Measurements from ENCODE around the gene NCL. TPM values are rescaled to one million over a fixed set of nuclear protein-coding genes. Genes with fewer than 3 reads are reported as not detected.

The NCL gene
- total and polyA plus RNA-seq, 2 of the 4 experiments (the other 2 are of a cell fraction): 267 to 289 TPM

DNA sequence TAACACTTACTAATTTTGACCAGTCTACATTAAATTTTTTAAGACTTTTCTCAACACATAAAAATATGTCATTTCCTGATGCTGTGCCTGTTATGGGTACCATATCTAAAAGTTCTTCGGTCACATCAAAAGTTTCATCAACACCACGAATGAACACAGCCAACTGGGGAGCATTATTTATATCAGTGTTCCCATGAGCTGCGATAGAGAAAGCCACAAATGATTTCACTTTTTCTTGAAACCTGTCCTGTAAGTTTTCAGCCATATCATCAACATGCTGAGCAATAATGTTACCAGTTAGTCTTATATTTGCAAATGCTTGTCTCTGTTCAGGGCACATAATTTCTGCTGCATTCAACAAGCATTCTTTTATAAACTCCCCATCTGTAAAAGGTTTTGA lies 30.4 kb upstream of the NCL start:
- H2AK5ac ChIP-seq (ENCODE audit: low read depth, low read length): no peak overlapping the region
- WGBS, 2 experiments (ENCODE audit: extremely low coverage in 2 of 2, insufficient read length in 1 of 2): 78% methylated on average over 3 of the region's 3 CpGs; no CpG with 5 or more reads in 1 of the 2 experiments
- no peak overlapping the region for H3K4ac ChIP-seq (ENCODE audit: low read depth, low read length)
- no peaks in the 10 kb centered on the region for H3K36me3 ChIP-seq (ENCODE audit: control insufficient read depth, insufficient read depth, low read length)
- in situ Hi-C loops (cut with MboI; ENCODE audit: low sequenced_read_pairs) (no loop called here), intact Hi-C loops (cut with micrococcal nuclease) (no loop called here), dilution Hi-C loops (cut with HindIII; ENCODE audit: low sequenced_read_pairs, unreplicated experiment) (no loop called here)
- BruUV-seq (replicated peaks): no TSS peak
- no peak overlapping the region for H2BK20ac ChIP-seq (ENCODE audit: low read depth, low read length)
- H3K23ac ChIP-seq (ENCODE audit: low read depth, low read length): no peak overlapping the region
- no peak overlapping the region for H4K5ac ChIP-seq (ENCODE audit: low read depth, low read length)
- H2AK9ac ChIP-seq (replicated peaks; ENCODE audit: low read depth, low read length, poor library complexity): no peak overlapping the region
- H3K18ac ChIP-seq (ENCODE audit: low read depth, low read length): no peak overlapping the region
- H3K9ac ChIP-seq (ENCODE audit: low read depth, low read length): no peak overlapping the region
- H2BK120ac ChIP-seq (ENCODE audit: low read depth, low read length): no peak overlapping the region
- DNase-seq (no peak), ATAC-seq (ENCODE audit: low read depth) (no peak)
- ChIA-PET CTCF (no interaction called here), POLR2A (ENCODE audit: unreplicated experiment) (no interaction called here)
- H2AFZ ChIP-seq (replicated peaks; ENCODE audit: low read length, poor library complexity): no peak overlapping the region
- no peaks in the 10 kb centered on the region for H3K9me1 ChIP-seq (ENCODE audit: insufficient read depth, low read length)
- no peak overlapping the region for H3K4me3 ChIP-seq (ENCODE audit: insufficient read depth, low read depth, low read length)
- no peaks in the 10 kb centered on the region for H3K4me1 ChIP-seq (ENCODE audit: control insufficient read depth, insufficient read depth, low read length)
- no peak overlapping the region for H3K27ac ChIP-seq (ENCODE audit: insufficient read depth, low read length)
- no peak for TF ChIP-seq RCOR1 (IDR thresholded peaks at IDR 0.05; ENCODE audit: insufficient replicate concordance, low read length)
- TF ChIP-seq MXI1 (IDR thresholded peaks at IDR 0.05; ENCODE audit: borderline replicate concordance, low read depth, low read length): no peak
- TF ChIP-seq, protein P1, sequence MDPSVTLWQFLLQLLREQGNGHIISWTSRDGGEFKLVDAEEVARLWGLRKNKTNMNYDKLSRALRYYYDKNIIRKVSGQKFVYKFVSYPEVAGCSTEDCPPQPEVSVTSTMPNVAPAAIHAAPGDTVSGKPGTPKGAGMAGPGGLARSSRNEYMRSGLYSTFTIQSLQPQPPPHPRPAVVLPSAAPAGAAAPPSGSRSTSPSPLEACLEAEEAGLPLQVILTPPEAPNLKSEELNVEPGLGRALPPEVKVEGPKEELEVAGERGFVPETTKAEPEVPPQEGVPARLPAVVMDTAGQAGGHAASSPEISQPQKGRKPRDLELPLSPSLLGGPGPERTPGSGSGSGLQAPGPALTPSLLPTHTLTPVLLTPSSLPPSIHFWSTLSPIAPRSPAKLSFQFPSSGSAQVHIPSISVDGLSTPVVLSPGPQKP (IDR thresholded peaks at IDR 0.05; ENCODE audit: borderline replicate concordance, low read depth, low read length): no peak
- no peak for TF ChIP-seq POLR2A (IDR thresholded peaks at IDR 0.05; ENCODE audit: low read depth, low read length)
- no peak for TF ChIP-seq SMC3 (IDR thresholded peaks at IDR 0.05; ENCODE audit: low read depth, low read length)
- no peak for TF ChIP-seq MAZ (IDR thresholded peaks at IDR 0.05; ENCODE audit: borderline replicate concordance, low read depth, low read length)
- TF ChIP-seq, protein P2, sequence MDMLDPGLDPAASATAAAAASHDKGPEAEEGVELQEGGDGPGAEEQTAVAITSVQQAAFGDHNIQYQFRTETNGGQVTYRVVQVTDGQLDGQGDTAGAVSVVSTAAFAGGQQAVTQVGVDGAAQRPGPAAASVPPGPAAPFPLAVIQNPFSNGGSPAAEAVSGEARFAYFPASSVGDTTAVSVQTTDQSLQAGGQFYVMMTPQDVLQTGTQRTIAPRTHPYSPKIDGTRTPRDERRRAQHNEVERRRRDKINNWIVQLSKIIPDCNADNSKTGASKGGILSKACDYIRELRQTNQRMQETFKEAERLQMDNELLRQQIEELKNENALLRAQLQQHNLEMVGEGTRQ (IDR thresholded peaks at IDR 0.05; ENCODE audit: low read depth, low read length): no peak
- TF ChIP-seq FOS (IDR thresholded peaks at IDR 0.05; ENCODE audit: low read depth, low read length): no peak
- TF ChIP-seq RAD21 (IDR thresholded peaks at IDR 0.05; ENCODE audit: low read length): no peak
- TF ChIP-seq BHLHE40 (IDR thresholded peaks at IDR 0.05; ENCODE audit: low read depth, low read length): no peak
- TF ChIP-seq CEBPB (IDR thresholded peaks at IDR 0.05; ENCODE audit: low read depth, low read length): no peak
- TF ChIP-seq, protein P3, sequence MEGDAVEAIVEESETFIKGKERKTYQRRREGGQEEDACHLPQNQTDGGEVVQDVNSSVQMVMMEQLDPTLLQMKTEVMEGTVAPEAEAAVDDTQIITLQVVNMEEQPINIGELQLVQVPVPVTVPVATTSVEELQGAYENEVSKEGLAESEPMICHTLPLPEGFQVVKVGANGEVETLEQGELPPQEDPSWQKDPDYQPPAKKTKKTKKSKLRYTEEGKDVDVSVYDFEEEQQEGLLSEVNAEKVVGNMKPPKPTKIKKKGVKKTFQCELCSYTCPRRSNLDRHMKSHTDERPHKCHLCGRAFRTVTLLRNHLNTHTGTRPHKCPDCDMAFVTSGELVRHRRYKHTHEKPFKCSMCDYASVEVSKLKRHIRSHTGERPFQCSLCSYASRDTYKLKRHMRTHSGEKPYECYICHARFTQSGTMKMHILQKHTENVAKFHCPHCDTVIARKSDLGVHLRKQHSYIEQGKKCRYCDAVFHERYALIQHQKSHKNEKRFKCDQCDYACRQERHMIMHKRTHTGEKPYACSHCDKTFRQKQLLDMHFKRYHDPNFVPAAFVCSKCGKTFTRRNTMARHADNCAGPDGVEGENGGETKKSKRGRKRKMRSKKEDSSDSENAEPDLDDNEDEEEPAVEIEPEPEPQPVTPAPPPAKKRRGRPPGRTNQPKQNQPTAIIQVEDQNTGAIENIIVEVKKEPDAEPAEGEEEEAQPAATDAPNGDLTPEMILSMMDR (conservative IDR thresholded peaks at IDR 0.05; ENCODE audit: low read depth, low read length): no peak
- no peak for TF ChIP-seq NFE2L2 (IDR thresholded peaks at IDR 0.05; ENCODE audit: low read depth, low read length)
- no peak for TF ChIP-seq MAFK (IDR thresholded peaks at IDR 0.05; ENCODE audit: low read depth, low read length)
- no peak for TF ChIP-seq RFX5 (IDR thresholded peaks at IDR 0.05; ENCODE audit: low read depth, low read length)
- no peak for TF ChIP-seq CHD1 (IDR thresholded peaks at IDR 0.05; ENCODE audit: low read depth, low read length)
- no peak overlapping the region for H2BK5ac ChIP-seq (ENCODE audit: low read depth, low read length, poor library complexity, severe bottlenecking)
- no peak overlapping the region for H2BK15ac ChIP-seq (ENCODE audit: low read depth, low read length)
- no peaks in the 10 kb centered on the region for H4K20me1 ChIP-seq (ENCODE audit: insufficient read depth, low read length)
- no peak overlapping the region for H3K4me2 ChIP-seq (ENCODE audit: low read depth, low read length)
- H4K91ac ChIP-seq (ENCODE audit: insufficient read depth, low read depth, low read length): no peak overlapping the region
- H3K14ac ChIP-seq (replicated peaks; ENCODE audit: low read depth, low read length): no peak overlapping the region
- no peak overlapping the region for H4K8ac ChIP-seq (ENCODE audit: low read depth in 2 of 2, low read length in 2 of 2)
- no peaks in the 10 kb centered on the region for H3K9me3 ChIP-seq (ENCODE audit: control insufficient read depth, insufficient read depth, low read length)
- no peak overlapping the region for H3K56ac ChIP-seq (ENCODE audit: extremely low read depth, insufficient read depth, low read length)
- H3K79me1 ChIP-seq (ENCODE audit: low read depth in 1 of 2, low read length in 2 of 2): no peaks in the 10 kb centered on the region
- H3K27me3 ChIP-seq (ENCODE audit: control insufficient read depth, insufficient read depth, low read length): no peaks in the 10 kb centered on the region
